H1 (cell line): ENCODE measurements around the gene AFG1L. TPM values are rescaled to one million over a fixed set of nuclear protein-coding genes. Genes with fewer than 3 reads are reported as not detected.

Experiments used
- CTCF ChIA-PET: fragments of 300-600 bp; sonication (Branson Sonifier 250); formaldehyde crosslinking; loops from one replicate; lab custom pipeline; 2021; ENCODE audit not compliant: partially characterized antibody; lab: Charles Lee
- POLR2A ChIA-PET: fragments of 300-600 bp; sonication (Branson Sonifier 250); formaldehyde crosslinking; loops from one replicate; lab custom pipeline; 2021; ENCODE audit warnings: inconsistent platforms; ENCODE audit not compliant: partially characterized antibody; lab: Charles Lee
- DNase-seq, 2 experiments: peaks; one replicate each; pipeline versions ENCODE4 v3.0.0 to v3.0.0-alpha.2; 2010 to 2022; ENCODE audit warnings: low spot score in 2 of 2, low read depth in 1 of 2, mixed read lengths in 1 of 2
- FAIRE-seq: peaks from 2 replicates; lab custom pipeline; 2011; peaks lifted over from hg19 to GRCh38; lab: Jason Lieb, UNC
- H2AFZ ChIP-seq: 2 replicates; pipeline ENCODE4 v1.8.1; 2012; ENCODE audit warnings: low read length, inconsistent platforms
- H2AK5ac ChIP-seq: 2 replicates; pipeline ENCODE4 v1.6.1; 2013; ENCODE audit warnings: low read depth, low read length
- H2BK120ac ChIP-seq: replicated peaks from 2 replicates; pipeline ENCODE3; 2013; ENCODE audit warnings: low read depth, low read length, inconsistent platforms
- H2BK12ac ChIP-seq: 2 replicates; pipeline ENCODE4 v1.6.1; 2013; ENCODE audit warnings: low read depth, low read length
- H2BK15ac ChIP-seq: 2 replicates; pipeline ENCODE4 v1.6.1; 2013; ENCODE audit warnings: low read length
- H2BK20ac ChIP-seq: 2 replicates; pipeline ENCODE4 v1.6.1; 2013; ENCODE audit warnings: low read length
- H2BK5ac ChIP-seq: 2 replicates; pipeline ENCODE4 v1.6.1; 2013; ENCODE audit warnings: low read depth, low read length
- H3K14ac ChIP-seq: 2 replicates; pipeline ENCODE4 v1.6.1; 2013; ENCODE audit warnings: inconsistent platforms; ENCODE audit not compliant: insufficient read length
- H3K18ac ChIP-seq: 2 replicates; pipeline ENCODE4 v1.6.1; 2013; ENCODE audit warnings: low read length; ENCODE audit errors: extremely low read depth
- H3K23ac ChIP-seq: 2 replicates; pipeline ENCODE4 v1.6.1; 2013; ENCODE audit warnings: inconsistent platforms; ENCODE audit not compliant: insufficient read length
- H3K23me2 ChIP-seq: 2 replicates; pipeline ENCODE4 v1.6.1; 2013; ENCODE audit warnings: low read depth, low read length
- H3K27ac ChIP-seq: 2 replicates; pipeline ENCODE4 v1.6.1; 2011; ENCODE audit warnings: low read depth, low read length, inconsistent platforms
- H3K27me3 ChIP-seq, 4 experiments: replicated peaks in 1 of 4; 1 replicate in 1 of 4; 2 replicates in 3 of 4; pipeline versions ENCODE4 v1.6.1 to v1.8.1; 2011 to 2013; ENCODE audit warnings: low read length in 3 of 4, mild to moderate bottlenecking in 3 of 4, inconsistent platforms in 2 of 4, mixed read lengths in 2 of 4, moderate library complexity in 1 of 4; ENCODE audit not compliant: control insufficient read depth in 3 of 4, insufficient read depth in 3 of 4; ENCODE audit errors: extremely low read depth in 1 of 4
- H3K36me3 ChIP-seq, 4 experiments: 2 replicates each; pipeline versions ENCODE4 v1.6.1 to v1.8.1; 2011 to 2013; ENCODE audit warnings: mild to moderate bottlenecking in 4 of 4, low read length in 3 of 4, moderate library complexity in 2 of 4, control low read depth in 1 of 4, inconsistent platforms in 1 of 4; ENCODE audit not compliant: insufficient read depth in 4 of 4, control insufficient read depth in 2 of 4
- H3K4ac ChIP-seq: replicated peaks from 2 replicates; pipeline ENCODE3; 2013; ENCODE audit warnings: low read length, low read depth, mixed read lengths, inconsistent platforms; ENCODE audit not compliant: insufficient read length
- H3K4me1 ChIP-seq, 4 experiments: replicated peaks in 1 of 4; 1 replicate in 1 of 4; 2 replicates in 3 of 4; pipeline versions ENCODE4 v1.6.1 to v1.8.1; 2011 to 2013; ENCODE audit warnings: low read length in 3 of 4, inconsistent platforms in 2 of 4, mixed read lengths in 1 of 4; ENCODE audit not compliant: insufficient read depth in 4 of 4, control insufficient read depth in 3 of 4
- H3K4me2 ChIP-seq, 2 experiments: 2 replicates each; pipeline versions ENCODE4 v1.6.1 to v1.8.1; 2011 to 2013; ENCODE audit warnings: low read depth in 2 of 2, low read length in 2 of 2, control low read depth in 1 of 2, inconsistent platforms in 1 of 2, mild to moderate bottlenecking in 1 of 2; ENCODE audit not compliant: insufficient read depth in 1 of 2
- H3K4me3 ChIP-seq, 4 experiments: fragments of 200-600, 300-600 bp in 1 of 4; sonication (generic), shearing (Covaris generic), sonication (Bioruptor Twin) in 1 of 4; 2 replicates each; pipeline versions ENCODE4 v1.5.1 to v1.8.1; 2011 to 2016; ENCODE audit warnings: low read length in 4 of 4, low read depth in 3 of 4, control low read depth in 2 of 4, inconsistent platforms in 2 of 4, mild to moderate bottlenecking in 2 of 4, mixed read lengths in 1 of 4, moderate library complexity in 1 of 4; ENCODE audit not compliant: insufficient read depth in 2 of 4; ENCODE audit errors: extremely low read depth in 1 of 4
- H3K56ac ChIP-seq: replicated peaks from 2 replicates; pipeline ENCODE3; 2013; ENCODE audit warnings: low read depth, mild to moderate bottlenecking, mixed read lengths, low read length, inconsistent platforms; ENCODE audit not compliant: insufficient read length
- H3K79me1 ChIP-seq: 2 replicates; pipeline ENCODE4 v1.6.1; 2013; ENCODE audit warnings: low read depth, low read length, control low read depth
- H3K79me2 ChIP-seq, 2 experiments: 2 replicates each; pipeline versions ENCODE4 v1.6.1 to v1.8.1; 2012 to 2013; ENCODE audit warnings: low read length in 2 of 2, mild to moderate bottlenecking in 2 of 2, inconsistent platforms in 1 of 2; ENCODE audit not compliant: insufficient read depth in 2 of 2, control insufficient read depth in 1 of 2
- H3K9ac ChIP-seq, 4 experiments: replicated peaks in 1 of 4; 1 replicate in 1 of 4; 2 replicates in 3 of 4; pipeline versions ENCODE4 v1.6.1 to v1.8.1; 2011 to 2013; ENCODE audit warnings: low read depth in 3 of 4, low read length in 3 of 4, control low read depth in 2 of 4, mild to moderate bottlenecking in 2 of 4, moderate library complexity in 2 of 4, inconsistent platforms in 1 of 4; ENCODE audit errors: extremely low read depth in 1 of 4
- H3K9me3 ChIP-seq, 2 experiments: 2 replicates each; pipeline versions ENCODE4 v1.6.1 to v1.8.1; 2012 to 2013; ENCODE audit warnings: mild to moderate bottlenecking in 2 of 2, moderate library complexity in 2 of 2, control low read depth in 1 of 2, inconsistent platforms in 1 of 2, low read depth in 1 of 2, low read length in 1 of 2, mixed read lengths in 1 of 2; ENCODE audit not compliant: insufficient read depth in 2 of 2
- H4K20me1 ChIP-seq, 2 experiments: replicated peaks in 1 of 2; 2 replicates each; pipeline versions ENCODE3 to v1.8.1; 2011 to 2013; ENCODE audit warnings: inconsistent platforms in 2 of 2, low read length in 2 of 2, mild to moderate bottlenecking in 1 of 2; ENCODE audit not compliant: insufficient read depth in 2 of 2, control insufficient read depth in 1 of 2
- H4K5ac ChIP-seq: 2 replicates; pipeline ENCODE4 v1.6.1; 2013; ENCODE audit warnings: low read length, low read depth, mixed read lengths, inconsistent platforms; ENCODE audit not compliant: insufficient read length
- H4K8ac ChIP-seq: 2 replicates; pipeline ENCODE4 v1.8.0; 2013; ENCODE audit warnings: mild to moderate bottlenecking, moderate library complexity, low read length, inconsistent platforms; ENCODE audit not compliant: insufficient read depth; ENCODE audit errors: extremely low read depth
- H4K91ac ChIP-seq: replicated peaks from 2 replicates; pipeline ENCODE3; 2013; ENCODE audit warnings: low read length, mixed read lengths, inconsistent platforms; ENCODE audit not compliant: insufficient read length
- CTCF ChIP-seq, 3 experiments: IDR thresholded peaks; 1 replicate in 2 of 3; 2 replicates in 1 of 3; pipeline versions ENCODE4 v1.5.1 to v1.6.1; 2011; ENCODE audit warnings: low read length in 3 of 3, mild to moderate bottlenecking in 3 of 3, inconsistent platforms in 2 of 3, low read depth in 1 of 3, moderate library complexity in 1 of 3; ENCODE audit not compliant: insufficient read depth in 1 of 3; ENCODE audit errors: control extremely low read depth in 1 of 3
- HDAC6 ChIP-seq: IDR thresholded peaks from one replicate; pipeline ENCODE4 v1.7.1; 2012; ENCODE audit warnings: low read depth, mild to moderate bottlenecking, inconsistent platforms, low read length, moderate library complexity
- JUND ChIP-seq: IDR thresholded peaks from 2 replicates; pipeline ENCODE4 v1.6.1; 2011; ENCODE audit warnings: mild to moderate bottlenecking, improper control_type of control experiment, low read length
- POLR2A ChIP-seq, 2 experiments: IDR thresholded peaks; 1 replicate in 1 of 2; 2 replicates in 1 of 2; pipeline ENCODE4 v1.6.1; 2011; ENCODE audit warnings: low read depth in 2 of 2, low read length in 2 of 2, mild to moderate bottlenecking in 2 of 2; ENCODE audit errors: control extremely low read depth in 1 of 2
- RBBP5 ChIP-seq: IDR thresholded peaks from 2 replicates; pipeline ENCODE4 v1.7.1; 2012; ENCODE audit warnings: low read depth, mild to moderate bottlenecking, inconsistent platforms, low read length, moderate library complexity, borderline replicate concordance
- RNF2 ChIP-seq: fragments of 200-900, 300-1000 bp; sonication (generic); IDR thresholded peaks from 2 replicates; pipeline ENCODE4 v1.7.1; 2016; ENCODE audit warnings: borderline replicate concordance, low read depth, mild to moderate bottlenecking, antibody characterized with exemption, low read length; ENCODE audit not compliant: poor library complexity, severe bottlenecking; ENCODE audit errors: missing control alignments
- SAP30 ChIP-seq: fragments of 300-600 bp; sonication (generic); IDR thresholded peaks from 2 replicates; pipeline ENCODE4 v1.7.1; 2012; ENCODE audit warnings: low read length, moderate library complexity, mild to moderate bottlenecking, inconsistent platforms; ENCODE audit not compliant: insufficient read depth, insufficient replicate concordance
- TCF12 ChIP-seq: IDR thresholded peaks from 2 replicates; pipeline ENCODE4 v1.6.1; 2011; ENCODE audit warnings: low read depth, mild to moderate bottlenecking, low read length
- WGBS, 2 experiments: shearing (Covaris generic) in 1 of 2; methylation state at CpG; one replicate each; pipeline versions ENCODE4 v1.1.6 to v1.1.7; 2013 to 2015; ENCODE audit warnings: low lambda C conversion rate in 2 of 2, mixed read lengths in 2 of 2, inconsistent platforms in 1 of 2, low coverage in 1 of 2, missing lambda C conversion rate in 1 of 2; ENCODE audit not compliant: insufficient replicate concordance in 2 of 2, insufficient coverage in 1 of 2, insufficient read length in 1 of 2; ENCODE audit errors: extremely low coverage in 1 of 2, missing lambda C conversion rate in 1 of 2; 5-methylcytosine and 5-hydroxymethylcytosine counted together
- polyA plus RNA-seq, 7 experiments: library from polyadenylated mRNA; depleted of rRNA in 3 of 7; stranded (reverse) in 5 of 7; unstranded in 2 of 7; fragments of >200 nt in 5 of 7; fragments of 200-250 nt in 2 of 7; gene quantifications; 1 replicate in 5 of 7; 2 replicates in 1 of 7; 4 replicates in 1 of 7; pipeline versions ENCODE4 v1.2.1 to v1.2.3, GENCODE V29; 2011 to 2013; ENCODE audit warnings: missing spikeins in 2 of 7, mixed read lengths in 2 of 7
- total RNA-seq: library from RNA; stranded (reverse); fragmentation: NEBNext Ultra II Directional; extraction: Animal tissue kit (Norgen Biotek cat#: 25700); gene quantifications from 2 replicates; pipeline ENCODE4 v1.2.1, GENCODE V29; 2021

AFG1L gene
- total and polyA plus RNA-seq, 2 of the 8 experiments (the other 6 are each of a cell fraction or from before 2014, with no cell fraction given) = 0.98 to 5.7 TPM

- 1% methylated on average over 43 of the region's 58 CpGs; no CpG with 5 or more reads in 1 of the 2 experiments for WGBS, 2 experiments
- H3K56ac ChIP-seq = no peak overlapping the region
- H3K36me3 ChIP-seq = no peaks in the 10 kb centered on the region
- ChIA-PET POLR2A (interaction anchor here (0.7 to 1.6 kb wide), 9 partner anchors 9 to 536 kb away, joined by 3 to 8 read pairs (median 4); partner anchors contain the start of genes ARMC2 and SESN1), CTCF (interaction anchor here (0.8 to 4.3 kb wide), 6 partner anchors 16 to 182 kb away, joined by 3 to 26 read pairs (median 3); no protein-coding TSS in a partner anchor)
- peaks cover 0 to 12% of the 10 kb centered on the region in 2 experiments; a peak in 2 of 4 replicates for H3K79me2 ChIP-seq
- no peak overlapping the region for H2BK120ac ChIP-seq
- FAIRE-seq (no peak), DNase-seq (peak; percentile 93 to 94)
- H4K5ac ChIP-seq = peak overlapping the region; percentile 96
- H3K27ac ChIP-seq = peak overlapping the region; percentile 91; the same call in 1 of the 2 replicates
- H3K4me1 ChIP-seq = peaks cover 5 to 10% (median 7%) of the 10 kb centered on the region in 4 experiments
- H3K27me3 ChIP-seq = peaks cover 0 to 23% (median 11%) of the 10 kb centered on the region in 4 experiments; a peak in 6 of 7 replicates
- peak overlapping the region; percentile 27 for H3K4ac ChIP-seq
- no peaks in the 10 kb centered on the region for H3K79me1 ChIP-seq
- H3K18ac ChIP-seq = peak overlapping the region; percentile 81; the same call in 1 of the 2 replicates
- H3K23ac ChIP-seq = no peak overlapping the region
- peaks cover 20% of the 10 kb centered on the region for H3K23me2 ChIP-seq
- peak overlapping the region; percentile 83; the same call in 1 of the 2 replicates for H2BK15ac ChIP-seq
- peaks cover 0 to 4% of the 10 kb centered on the region in 2 experiments for H4K20me1 ChIP-seq
- H2AK5ac ChIP-seq = no peak overlapping the region
- peak overlapping the region in 3 of 4 experiments; percentile 82 to 91 (median 86); a peak in 6 of 7 replicates for H3K9ac ChIP-seq
- peak overlapping the region; percentile 86 to 99 (median 92) for H3K4me3 ChIP-seq
- peak overlapping the region; percentile 93 for H4K8ac ChIP-seq
- H2BK12ac ChIP-seq = peak overlapping the region; percentile 84
- H4K91ac ChIP-seq = peak overlapping the region; percentile 91
- peak overlapping the region; percentile 97 for H2BK5ac ChIP-seq
- peak overlapping the region; percentile 97 to 100 for H3K4me2 ChIP-seq
- no peaks in the 10 kb centered on the region for H3K9me3 ChIP-seq
- no peak overlapping the region for H2BK20ac ChIP-seq
- H3K14ac ChIP-seq = no peak overlapping the region
- peak overlapping the region; percentile 98 for H2AFZ ChIP-seq
- no peak for TF ChIP-seq CTCF (IDR thresholded peaks at IDR 0.05; ENCODE audit: control extremely low read depth in 1 of 3, insufficient read depth in 1 of 3, low read depth in 1 of 3, low read length in 3 of 3)
- no peak for TF ChIP-seq HDAC6
- peak; percentile 92 for TF ChIP-seq JUND
- no peak for TF ChIP-seq RNF2
- peak; percentile 57; the same call in 1 of the 2 replicates for TF ChIP-seq TCF12
- no peak for TF ChIP-seq RBBP5
- TF ChIP-seq POLR2A (IDR thresholded peaks at IDR 0.05; ENCODE audit: control extremely low read depth in 1 of 2, low read depth in 2 of 2, low read length in 2 of 2) = peak; percentile 0 to 9; a peak in 1 of 3 replicates
- TF ChIP-seq SAP30 = no peak
These were observed 263.7 kb downstream of the AFG1L start for GRCh38 chr6:108558372-108559096.
